NCI-H748 treated with DMSO at 0.1 percent for 48 hours (cell line): ENCODE measurements around the gene NFKBIA.
"Not testable (repeated sequence)": the region's sequence is repeated elsewhere in the genome, so short reads cannot be mapped to it uniquely, and the experiment has no call there.

ENCODE experiments used
- DNase-seq: peaks from one replicate; lab custom pipeline; 2025; lab: John Stamatoyannopoulos, UW

Gene NFKBIA

DNA sequence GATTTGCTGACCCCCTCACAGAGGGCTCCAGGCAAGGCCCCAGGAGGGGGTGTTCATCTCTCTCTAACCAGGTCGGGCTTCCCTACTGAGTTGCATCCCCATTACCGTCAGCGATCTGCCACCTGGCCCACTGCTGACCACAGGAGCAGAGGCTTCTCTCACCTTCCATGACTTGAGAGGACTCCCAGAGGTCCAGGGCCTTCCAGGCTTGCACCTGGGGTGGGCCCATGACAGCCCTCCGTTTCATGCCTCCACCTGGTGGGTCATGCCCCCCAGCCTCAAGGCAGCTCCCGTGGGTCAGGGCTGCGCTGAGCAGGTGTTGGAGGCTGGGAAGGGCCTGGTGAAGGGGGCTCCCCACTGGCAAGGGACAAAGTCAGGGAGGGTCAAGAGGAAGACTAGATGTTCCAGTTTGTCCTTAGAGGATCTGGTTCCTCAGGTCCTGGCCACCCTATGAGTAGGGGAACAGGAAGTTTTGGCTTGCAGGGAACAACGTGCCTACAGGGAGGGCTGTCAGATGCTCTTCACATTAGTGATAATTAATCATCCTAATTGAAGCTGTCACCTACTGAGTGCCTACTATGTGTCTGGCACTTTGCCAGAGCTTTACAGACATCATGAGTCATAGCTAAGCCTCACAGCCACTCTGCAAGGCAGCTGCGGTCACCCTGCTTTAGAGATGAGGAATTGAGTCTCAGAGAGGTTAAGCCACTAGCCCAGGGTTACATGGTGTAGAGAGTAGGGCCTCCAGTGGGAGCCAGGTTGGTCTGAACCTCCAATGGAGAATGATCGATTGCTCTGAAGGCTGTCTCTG, 13.8 kb downstream of the NFKBIA start:
- peak; percentile 18 for DNase-seq

DNA sequence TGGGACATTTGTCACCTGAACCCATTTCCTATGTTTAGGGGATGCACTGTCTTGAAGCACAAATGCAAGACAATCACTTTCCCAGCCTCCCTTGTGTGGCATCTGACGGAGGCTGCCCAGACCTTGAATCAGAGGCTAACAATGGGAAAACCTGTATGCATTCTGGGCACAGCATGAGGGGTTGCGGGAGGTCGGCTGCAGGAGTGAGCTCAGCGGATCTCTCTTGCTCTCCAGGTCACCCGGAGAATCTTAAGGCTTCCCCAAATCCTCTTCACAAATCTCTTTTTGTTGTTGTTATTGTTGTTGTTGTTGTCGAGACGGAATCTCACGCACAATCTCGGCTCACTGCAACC, 15.3 kb downstream of the NFKBIA start:
- no peak for DNase-seq

DNA sequence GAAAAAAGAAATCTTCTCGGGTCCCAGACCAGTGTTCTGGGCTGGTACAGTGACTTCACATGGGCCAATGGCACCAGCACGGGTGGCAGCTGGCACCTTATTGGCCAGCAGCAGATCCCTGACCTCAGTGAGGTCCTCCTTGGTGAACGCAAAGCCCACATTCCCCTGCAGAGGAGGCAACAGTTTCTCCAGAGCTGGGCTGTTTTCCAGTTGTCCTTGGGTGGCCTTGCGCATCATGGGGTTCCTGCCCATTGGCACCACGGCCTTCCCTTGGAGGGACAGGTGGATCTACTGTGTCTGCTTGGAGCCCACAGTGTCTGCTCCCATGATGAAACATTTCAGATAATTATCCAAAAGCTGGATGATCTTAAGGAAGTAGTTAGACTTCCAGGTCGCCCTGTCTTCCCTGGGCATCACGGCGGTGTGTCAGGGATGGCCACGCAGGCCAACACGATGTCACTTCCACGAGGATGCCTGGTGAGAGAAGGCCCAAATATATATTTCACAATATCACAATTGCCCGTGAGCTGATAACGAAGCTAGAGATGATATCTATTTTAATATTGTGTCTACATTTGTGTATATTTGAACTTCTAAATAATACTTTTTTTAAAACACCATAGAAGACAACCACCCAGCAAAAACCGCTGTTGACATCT, 15.8 kb downstream of the NFKBIA start:
- no peak for DNase-seq

DNA sequence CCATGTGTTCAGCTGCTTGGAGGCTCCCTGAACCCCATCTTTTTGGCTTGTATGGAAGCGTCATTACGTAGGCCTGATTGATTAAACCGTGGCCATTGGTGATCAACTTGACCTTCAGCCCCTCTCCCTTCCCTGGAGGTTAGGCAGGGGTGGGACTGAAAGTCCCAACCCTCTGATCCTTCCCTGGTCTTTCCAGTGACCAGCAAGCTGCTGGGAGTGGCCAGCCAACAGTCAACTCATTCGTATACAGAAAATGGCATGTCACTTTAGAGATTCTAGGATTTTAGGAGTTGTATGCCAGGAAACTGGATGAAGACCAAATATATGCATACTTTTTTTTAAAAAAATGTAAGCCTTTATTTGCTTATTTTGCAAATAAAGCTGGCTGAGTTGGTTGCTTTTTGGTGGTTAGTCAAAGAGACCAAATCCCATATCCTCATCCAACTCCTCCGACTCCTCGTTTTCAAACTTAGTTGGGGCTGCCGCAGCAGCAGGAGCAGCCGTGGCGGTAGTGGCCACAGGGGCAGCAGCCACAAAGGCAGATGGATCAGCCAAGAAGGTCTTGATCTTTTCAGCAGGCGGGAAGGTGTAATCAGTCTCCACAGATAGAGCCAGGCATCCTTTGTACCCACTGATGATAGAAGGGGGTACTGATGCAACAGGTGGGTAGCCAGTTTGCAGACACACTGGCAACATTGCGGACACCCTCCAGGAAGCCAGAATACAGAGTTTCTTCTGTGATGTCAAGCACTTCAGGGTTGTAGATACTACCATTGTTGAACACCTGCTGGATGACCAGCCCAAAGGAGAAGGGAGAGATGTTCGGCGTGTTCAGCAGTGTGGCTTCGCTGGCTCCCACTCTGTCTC, 16.6 kb downstream of the NFKBIA start:
- DNase-seq, result no peak

DNA sequence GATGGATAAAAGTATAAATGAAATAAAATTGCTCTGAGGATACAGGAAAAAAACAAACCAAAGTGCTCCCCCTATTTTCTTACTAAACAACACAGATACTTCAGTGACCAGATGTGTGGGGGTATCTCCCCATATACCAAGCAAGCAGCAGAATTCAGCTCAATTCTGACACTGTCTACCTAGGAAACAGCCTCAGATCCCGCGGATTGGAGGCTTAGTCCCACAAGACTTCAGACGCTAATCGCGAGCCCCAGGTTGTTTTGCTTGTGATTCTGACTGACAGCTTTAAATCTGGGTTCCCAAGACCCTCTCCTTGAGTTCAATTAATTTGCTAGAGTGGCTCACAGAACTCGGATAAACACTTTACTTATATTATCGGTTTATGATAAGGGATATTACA, 17.3 kb downstream of the NFKBIA start:
- DNase-seq, result no peak

DNA sequence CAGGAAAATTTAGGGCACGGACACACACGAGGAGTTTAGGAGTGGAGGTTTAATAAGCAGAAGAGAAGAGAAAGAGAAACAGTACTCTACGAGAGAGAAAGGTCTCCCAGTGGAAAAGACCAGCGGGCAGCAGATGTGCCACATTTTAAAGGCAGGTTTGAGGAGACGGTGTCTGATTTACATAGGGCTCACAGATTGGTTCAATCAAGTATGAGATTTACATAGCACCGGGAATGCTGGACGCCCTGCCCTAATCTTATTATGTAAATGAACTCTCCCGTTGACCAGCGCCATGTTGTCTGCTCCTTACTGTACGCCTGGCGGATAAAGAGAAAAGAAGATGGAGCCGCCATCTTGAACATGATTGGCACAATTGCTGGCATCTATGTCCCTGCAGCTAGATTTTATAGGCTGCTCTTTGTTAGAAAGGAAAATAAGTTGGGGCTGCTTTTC, 17.9 kb downstream of the NFKBIA start:
- DNase-seq, result no peak

DNA sequence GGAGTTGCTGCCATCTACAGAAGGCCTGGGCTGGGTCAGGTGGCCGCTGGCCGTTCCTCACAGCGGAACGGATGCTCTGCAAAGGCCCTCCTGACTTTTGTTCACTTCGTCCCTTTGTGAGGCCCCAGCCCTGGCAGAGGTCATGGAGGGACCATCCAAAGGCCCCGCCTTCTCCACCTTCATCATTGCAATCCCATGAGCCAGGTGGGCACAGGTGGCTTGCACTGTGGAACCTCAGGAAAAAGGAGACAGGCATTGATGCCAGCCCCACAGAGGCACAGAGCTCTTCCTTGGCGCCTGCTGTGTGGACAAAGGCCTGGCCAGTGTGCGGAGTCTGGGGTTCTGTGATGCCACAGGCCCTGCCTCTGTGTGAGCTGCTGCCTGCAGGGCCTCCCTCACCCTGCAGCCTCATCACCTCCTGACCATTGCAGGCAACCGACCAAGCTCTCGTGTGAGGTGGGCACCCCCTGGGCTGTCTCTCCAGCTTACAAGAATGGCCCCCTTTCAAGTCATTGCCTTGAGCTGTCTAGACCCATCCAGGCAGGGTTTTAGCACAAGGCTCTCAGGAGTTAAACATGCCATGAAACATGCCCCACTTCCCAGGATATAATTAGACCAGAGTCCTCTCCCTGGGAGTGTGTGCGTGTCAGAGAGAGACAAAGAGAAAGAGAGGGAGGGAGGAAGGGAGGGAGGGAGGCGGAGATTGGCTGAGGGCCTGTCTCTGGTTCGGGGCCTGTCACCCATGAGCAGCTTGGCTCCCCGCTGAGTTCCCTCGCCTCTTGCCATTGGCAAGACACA, 19.3 kb downstream of the NFKBIA start:
- DNase-seq, result no peak

DNA sequence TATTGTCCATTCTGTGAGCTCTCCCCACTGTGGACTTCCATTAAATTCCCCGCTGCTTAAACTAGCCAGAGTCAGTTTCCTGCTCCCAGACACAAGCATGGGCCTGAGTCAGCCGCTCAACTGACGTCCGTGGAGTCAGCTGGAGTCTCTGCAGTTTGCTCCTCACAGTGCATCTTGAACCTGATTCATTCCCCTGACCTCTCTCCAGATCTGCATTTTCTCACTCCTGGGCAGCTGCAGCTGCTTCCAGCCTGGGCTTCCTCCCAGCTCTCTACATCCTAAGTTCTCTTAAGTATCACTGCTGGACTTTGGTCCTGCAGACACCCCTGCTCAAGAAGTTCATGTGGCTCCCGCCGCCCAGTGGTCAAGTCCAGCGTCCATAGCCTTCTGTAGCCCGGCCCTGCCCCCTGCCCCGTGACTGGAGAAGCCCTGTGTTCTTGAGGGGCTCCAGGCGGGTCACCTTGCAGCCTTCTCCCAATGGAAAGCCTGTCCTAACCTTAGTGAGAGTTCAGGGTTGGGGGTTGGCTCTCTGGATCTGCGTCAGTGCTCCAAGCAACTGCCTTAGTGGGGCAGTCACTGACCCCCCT, 20.0 kb downstream of the NFKBIA start:
- DNase-seq, result no peak

DNA sequence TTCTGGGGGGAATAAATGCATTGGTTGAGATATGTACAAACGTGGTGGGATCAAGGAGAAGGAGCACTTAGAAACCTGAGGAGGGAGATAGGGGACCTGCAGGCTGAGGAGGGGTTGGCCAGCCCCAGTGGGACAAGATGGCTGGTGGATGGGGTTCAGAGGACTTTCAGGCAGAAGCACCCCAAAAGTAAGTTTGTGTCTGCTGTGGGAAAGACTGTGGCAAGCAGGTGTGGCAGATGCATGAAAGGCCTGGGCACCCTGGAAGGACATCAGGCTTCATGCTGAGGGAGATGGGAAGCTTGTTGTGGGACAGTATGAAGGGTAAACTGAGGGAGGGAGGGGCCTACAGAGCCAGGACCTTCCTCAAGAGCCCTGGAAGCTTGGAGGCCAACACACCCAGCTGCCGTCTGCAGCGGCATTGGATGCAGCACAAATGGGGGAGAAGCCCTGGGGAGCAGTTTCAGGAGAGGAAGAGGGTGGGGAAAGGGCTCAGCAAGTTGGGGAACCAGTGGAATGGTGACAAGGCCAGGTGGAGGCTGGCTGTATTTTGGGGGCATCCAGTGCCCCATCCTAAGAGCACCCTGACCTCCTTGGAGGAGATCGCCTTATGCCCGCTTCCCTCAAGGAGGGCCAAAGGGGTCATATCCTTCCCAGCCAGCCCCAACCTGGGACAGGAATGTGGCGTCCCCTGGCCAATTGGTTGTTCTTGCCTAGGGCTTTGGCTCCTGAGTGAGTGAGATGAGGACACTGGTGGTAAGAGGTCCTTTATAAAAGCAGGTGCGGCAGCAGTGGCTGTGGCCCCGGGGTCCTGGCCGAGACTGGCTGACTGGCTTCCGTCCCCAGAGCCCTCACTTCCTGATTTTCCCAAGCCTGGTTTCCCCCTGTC, 20.7 kb downstream of the NFKBIA start:
- no peak for DNase-seq

DNA sequence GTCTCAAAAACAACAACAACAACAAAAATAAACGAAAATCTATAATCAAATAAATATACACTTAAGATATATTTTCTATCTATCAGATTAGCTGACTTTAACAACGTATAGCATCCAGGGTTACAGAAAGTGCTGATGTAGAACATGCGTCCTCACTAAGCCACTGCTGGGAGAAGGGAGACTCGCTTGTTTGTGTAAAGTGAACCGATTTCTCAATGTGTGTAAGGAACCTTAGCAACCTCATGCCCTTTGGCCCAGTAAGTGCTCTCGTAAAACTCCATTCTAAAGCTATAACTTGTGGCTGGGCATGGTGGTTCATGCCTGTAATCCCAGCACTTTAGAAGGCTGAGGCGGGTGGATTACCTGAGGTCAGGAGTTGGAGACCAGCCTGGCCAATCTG, 23.8 kb downstream of the NFKBIA start:
- DNase-seq, result no peak

DNA sequence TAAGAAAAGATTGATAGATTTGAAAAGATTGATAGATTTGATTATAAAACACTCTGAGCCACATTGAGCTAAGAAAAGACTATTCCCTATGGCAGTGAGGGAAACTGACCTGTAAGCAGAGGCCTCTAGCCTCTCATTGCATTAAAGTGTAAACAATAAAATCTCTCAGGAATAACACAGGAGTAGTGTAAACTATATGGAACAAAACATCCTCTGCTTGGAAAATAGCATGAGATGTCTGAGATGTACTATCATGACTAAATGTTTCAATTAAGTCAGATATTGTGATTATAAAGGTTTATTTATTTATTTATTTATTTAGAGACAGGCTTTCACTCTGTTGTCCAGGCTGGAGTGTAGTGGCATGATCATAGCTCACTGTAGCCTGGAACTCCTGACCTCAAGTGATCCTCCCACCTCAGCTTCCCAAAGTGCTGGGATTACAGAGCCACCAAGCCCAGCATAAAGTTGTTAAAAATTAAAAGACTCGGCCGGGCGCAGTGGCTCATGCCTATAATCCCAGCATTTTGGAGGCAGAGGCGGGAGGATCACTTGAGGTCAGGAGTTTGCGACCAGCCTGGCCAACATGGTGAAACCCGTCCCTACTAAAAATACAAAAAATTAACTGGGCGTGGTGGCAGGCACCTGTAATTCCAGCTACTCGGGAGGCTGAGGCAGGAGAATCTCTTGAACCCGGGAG, 25.2 kb downstream of the NFKBIA start:
- not testable (repeated sequence) for DNase-seq

DNA sequence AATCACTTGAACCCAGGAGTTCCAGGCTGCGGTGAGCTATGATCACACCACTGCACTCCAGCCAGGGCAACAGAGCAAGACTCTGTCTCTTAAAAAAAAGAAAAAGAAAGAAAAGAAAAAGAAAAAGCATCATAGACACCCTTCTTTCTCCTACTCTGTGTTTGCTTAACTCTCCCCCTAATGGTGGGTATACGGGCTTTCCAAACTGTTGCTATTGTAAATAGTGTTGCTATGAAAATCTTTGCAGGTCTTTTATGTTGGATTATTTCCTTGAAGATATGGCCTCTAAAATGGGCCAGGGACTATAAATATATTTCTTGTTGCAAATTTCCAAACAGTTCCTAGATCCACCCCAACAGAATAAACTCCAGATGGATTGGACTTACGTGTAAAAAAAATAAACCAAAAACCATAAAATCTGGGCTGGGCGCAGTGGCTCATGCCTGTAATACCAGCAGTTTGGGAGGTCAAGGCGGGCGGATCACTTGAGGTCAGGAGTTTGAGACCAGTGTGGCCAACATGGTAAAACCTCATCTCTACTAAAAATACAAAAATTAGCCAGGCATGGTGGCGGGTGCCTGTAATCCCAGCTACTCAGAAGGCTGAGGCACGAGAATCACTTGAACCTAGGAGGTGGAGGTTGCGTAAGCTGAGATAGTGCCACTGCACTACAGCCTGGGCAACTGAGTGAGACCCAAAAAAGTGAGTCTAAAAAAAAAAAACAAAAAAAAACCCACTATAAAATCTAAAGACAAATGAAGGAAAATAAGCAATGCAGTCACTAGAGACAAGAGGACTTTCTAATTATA, 25.9 kb downstream of the NFKBIA start:
- no peak for DNase-seq

DNA sequence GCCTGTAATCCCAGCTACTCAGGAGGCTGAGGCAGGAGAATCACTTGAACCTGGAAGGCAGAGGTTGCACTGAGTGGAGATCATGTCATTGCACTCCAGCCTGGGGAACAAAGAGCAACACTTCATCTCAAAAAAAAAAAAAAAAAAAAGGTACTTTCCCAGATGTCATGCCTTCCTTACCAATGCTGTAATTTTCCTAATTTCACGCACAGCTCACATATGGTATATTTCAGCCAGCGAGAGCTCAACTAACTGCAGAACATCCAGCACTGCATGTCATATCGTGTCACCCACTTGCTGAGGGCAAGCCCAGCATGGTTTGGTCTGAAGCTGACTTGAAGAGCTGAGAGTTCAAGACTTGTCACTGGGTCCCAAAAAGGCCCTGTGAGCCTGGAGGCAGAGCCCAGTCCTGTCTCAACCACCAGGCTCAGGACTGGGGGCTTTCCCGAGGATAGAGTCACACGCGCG, 29.0 kb downstream of the NFKBIA start:
- no peak for DNase-seq

DNA sequence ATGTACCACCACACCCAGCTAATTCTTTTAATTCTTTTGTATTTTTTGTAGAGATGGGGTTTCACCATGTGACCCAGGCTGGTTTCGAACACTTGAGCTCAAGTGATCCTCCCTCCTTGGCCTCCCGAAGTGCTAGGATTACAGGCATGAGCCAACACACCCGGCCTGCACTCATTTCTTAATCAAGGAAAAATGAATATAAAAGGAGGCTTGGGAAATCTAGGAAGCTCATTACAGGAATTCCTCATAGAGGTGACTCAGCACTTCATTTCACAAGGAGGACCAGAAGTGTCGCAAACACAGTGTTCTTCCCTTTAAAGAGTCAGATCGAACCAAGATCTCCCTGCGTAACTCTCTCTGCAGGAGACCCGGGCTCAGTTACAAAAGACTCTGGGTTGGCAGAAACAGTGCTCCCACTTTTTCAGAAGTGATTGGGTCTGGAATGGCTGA, 30.3 kb downstream of the NFKBIA start:
- DNase-seq, result no peak

DNA sequence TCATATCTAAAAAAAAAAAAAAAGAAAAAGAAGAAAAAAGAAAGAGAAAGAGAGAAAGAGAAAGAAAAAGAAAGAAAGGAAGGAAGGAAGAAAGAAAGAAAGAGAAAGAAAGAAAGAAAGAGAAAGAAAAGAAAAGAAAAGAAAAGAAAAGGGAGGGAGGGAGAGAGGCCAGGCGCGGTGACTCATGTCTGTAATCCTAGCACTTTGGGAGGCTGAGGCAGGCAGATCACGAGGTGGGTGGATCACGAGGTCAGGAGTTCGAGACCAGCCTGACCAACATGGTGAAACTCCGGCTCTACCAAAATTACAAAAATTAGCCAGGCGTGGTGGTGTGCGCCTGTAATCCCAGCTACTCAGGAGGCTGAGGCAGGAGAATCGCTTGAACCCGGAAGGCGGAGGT, 31.3 kb downstream of the NFKBIA start:
- DNase-seq, result not testable (repeated sequence)

DNA sequence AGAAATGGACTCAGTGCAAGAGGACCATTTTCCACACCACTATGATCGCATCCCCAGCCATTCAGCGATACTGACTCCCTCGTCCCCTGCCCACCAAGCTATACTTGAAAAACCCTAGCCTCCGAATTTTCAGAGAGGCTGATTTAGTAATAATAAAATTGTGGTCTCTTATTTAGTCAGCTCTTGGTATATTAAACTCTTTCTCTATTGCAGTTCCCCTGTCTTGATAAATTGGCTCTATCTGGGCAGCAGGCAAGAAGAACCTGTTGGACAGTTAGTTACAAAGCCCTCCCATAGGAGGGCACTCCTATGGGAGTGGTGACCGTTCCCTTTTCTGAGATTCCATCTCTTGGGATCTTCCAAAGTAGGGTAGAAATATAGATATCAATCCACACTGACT, 33.6 kb downstream of the NFKBIA start:
- no peak for DNase-seq

DNA sequence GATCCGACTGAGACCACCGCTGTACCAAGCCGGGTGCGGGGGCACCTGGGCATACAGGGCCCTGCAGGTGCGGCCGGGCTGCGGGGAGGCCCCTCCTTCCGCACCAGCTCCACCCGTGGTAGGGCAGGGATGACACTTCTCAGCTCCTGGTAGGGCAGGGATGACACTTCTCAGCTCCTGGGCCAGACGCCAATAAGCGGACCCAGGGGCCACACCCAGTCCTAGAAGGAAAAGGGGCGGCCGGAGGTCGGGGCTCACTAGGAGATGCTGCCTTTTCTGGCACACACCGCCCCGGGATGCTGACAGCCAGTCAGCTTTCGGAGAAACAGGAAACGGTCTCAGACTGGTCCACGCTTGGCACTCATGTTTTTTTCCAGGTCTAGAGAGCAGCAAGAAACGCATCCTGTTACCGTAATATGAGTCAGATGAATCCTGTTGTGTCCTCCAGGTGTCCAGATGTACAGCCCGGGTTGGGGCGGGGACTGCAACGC, 34.8 kb downstream of the NFKBIA start:
- peak; percentile 75 for DNase-seq

DNA sequence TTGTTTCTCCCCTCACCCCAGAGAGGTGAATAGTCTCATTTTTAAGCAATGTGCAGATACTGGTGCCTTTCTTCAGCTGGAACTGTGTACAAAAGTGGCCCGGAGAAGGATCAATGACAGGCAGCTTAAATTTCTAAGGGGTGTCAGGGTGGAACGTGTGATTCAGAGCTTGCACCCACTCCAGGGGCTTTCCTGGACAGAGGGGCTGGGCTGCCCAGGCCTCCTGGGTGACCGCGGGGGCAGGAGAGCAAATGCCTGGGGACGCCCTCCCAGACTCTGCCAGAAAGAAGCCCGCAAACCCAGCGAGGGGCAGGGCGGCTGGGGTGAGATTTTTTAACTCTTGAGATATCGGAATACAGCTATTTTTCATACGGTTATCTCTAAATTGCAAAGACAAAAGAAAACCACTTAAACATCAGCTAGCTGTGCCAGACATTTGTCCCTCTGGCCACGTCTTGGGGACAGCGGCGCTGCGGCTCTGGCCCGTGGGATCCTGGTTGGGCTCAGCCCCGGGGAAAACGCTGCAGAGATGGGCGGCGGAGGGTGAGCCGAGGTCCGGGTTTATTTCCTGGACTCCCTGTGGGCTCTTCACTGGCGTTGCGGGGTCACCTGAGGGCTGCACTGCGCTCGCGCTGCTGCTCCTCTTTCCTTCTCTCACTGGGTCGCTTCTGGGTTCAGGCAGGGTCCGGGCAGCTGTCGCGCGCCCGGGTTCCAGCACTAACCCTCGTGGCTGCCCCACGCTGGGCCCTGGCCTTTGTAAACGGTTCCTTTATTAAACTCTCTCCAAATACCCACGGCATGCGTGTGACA, 35.8 kb downstream of the NFKBIA start:
- DNase-seq, result no peak
